Stimulated activated memory B cell treated with anti-CD40 and anti-IgM and Interleukin-4, amounts not matched to agents 10 μg/mL and 1 μg/mL and 100 μg/mL, for 72 hours (primary cell): ENCODE data around the gene ATP8B1.
"Not testable (repeated sequence)": the region's sequence is repeated elsewhere in the genome, so short reads cannot be mapped to it uniquely, and the experiment has no call there.

Experiments used
- ATAC-seq: fragments of 150-1000 bp; cut with Tn5 transposase; 2 replicates; pipeline ENCODE4 v1.10.0; 2021
- H3K27ac Mint-ChIP-seq: one replicate; pipeline ENCODE4 v1.8.0; 2022; ENCODE audit warnings: mild to moderate bottlenecking, mixed read lengths
- H3K27me3 Mint-ChIP-seq: one replicate; pipeline ENCODE4 v1.8.0; 2022; ENCODE audit warnings: mixed read lengths
- H3K36me3 Mint-ChIP-seq: one replicate; pipeline ENCODE4 v1.8.0; 2022; ENCODE audit warnings: mixed read lengths
- H3K4me1 Mint-ChIP-seq: one replicate; pipeline ENCODE4 v1.8.0; 2022; ENCODE audit warnings: mixed read lengths
- H3K4me3 Mint-ChIP-seq: one replicate; pipeline ENCODE4 v1.8.0; 2022; ENCODE audit warnings: mild to moderate bottlenecking, moderate library complexity, mixed read lengths
- H3K9me3 Mint-ChIP-seq: one replicate; pipeline ENCODE4 v1.8.0; 2022; ENCODE audit warnings: mixed read lengths

ATP8B1 gene

DNA sequence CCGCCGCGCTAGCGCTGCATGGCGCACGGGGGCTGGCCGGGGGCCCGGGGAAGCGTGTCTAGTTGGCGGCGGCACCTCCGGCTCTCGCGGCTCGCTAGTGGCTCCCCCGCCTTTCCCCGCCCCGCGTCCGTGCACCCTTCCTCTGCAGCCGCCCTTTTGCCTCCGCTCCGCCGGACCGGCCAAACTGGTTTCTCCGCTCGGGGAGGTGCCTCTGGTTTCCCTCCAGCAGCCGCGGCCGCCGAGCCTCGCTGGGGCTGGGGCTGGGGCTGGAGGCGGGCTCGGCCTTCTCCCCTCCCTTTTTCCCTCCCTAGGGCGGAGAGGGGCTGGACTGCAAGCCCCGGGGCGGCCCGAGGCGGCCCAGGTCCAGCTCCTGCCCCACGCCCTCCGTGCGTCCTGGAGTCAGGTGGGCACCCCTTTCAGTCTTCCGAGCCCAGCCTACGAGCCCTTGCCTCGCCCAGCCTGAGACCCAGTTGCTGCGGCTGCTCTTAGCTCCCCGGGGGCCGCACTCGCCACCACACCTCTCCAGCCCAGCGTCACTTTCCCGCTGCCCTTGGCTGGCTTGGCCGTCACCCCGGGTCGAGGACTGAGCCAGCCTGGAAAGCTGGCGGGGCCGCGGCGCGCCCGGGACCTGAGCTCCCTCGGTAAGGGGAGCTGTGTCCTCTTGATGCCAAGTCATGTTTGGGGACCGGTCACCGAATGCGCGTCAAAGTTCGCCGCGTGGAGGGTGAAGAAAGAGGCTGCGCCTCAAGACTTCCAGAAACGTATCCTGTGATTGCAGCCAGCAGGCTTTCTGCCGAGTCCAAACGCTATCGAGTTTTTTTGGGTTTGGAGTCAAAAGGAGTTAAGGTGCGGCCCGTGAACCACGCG is at the start of gene ATP8B1:
ATP8B1 (minus strand) TSS at position 213 of the 867 bp plus-strand sequence. CDS start 71,508 bp downstream, outside the sequence.
- Mint-ChIP-seq H3K4me3 (peak within 1 kb of the TSS; percentile 84), H3K27me3 (peaks cover 42% of the 10 kb centered on the region), H3K9me3 (no peaks in the 10 kb centered on the region), H3K27ac (peak within 1 kb of the TSS; percentile 35), H3K4me1 (peaks cover 26% of the 10 kb centered on the region), H3K36me3 (no peaks in the 10 kb centered on the region)
- ATAC-seq, result peak; percentile 66

DNA sequence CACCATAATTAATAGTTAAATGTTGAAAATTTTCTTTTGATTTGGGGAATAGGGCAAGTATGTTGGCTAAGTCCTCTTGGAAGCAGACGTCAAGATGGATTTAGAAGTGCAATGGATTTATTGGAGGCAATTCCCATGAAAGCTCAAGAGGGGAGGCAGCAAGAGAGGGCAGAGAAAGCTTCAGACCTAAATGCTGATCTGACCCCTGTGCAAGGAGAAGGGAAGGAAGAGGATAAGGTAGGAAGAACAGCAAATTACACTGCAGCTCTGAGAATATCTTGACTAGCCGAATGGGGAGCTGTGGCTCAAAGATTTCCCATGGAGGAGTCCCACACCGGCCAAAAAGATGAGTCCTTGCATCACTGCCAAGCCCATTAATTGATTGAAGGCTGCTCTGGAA is 46.9 kb upstream of the ATP8B1 start:
- Mint-ChIP-seq H3K27ac (no peak overlapping the region), H3K4me1 (peaks cover 11% of the 10 kb centered on the region)

GRCh38 chr18:57848374-57848773 is 45.3 kb upstream of the ATP8B1 start:
- not testable (repeated sequence) for H3K9me3 Mint-ChIP-seq, H3K27ac Mint-ChIP-seq, H3K36me3 Mint-ChIP-seq, ATAC-seq, H3K27me3 Mint-ChIP-seq, H3K4me3 Mint-ChIP-seq
- H3K4me1 Mint-ChIP-seq, result peaks cover 18% of the 10 kb centered on the region

More for the DNA sequence above, 46.9 kb upstream of the ATP8B1 start:
- H3K9me3 Mint-ChIP-seq, result no peaks in the 10 kb centered on the region
- no peak overlapping the region for H3K4me3 Mint-ChIP-seq
- no peak for ATAC-seq
- no peaks in the 10 kb centered on the region for H3K27me3 Mint-ChIP-seq
- H3K36me3 Mint-ChIP-seq, result no peaks in the 10 kb centered on the region

DNA sequence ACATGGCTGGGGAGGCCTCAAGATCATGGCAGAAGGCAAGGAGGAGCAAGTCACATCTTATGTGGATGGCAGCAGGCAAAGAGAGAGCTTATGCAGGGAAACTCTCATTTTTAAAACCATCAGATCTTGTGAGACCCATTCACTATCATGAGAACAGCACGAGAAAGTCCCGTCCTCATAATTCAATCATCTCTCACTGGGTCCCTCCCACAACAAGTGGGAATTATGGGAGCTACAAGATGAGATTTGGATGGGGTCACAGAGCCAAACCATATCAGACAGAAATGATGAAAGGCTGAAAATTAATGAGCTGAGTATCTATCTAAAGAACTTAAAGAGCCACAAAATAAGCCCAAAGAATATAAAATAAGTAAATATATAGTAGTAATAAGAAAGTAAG is 44.3 kb upstream of the ATP8B1 start:
- H3K27me3 Mint-ChIP-seq, H3K4me3 Mint-ChIP-seq, H3K9me3 Mint-ChIP-seq, H3K27ac Mint-ChIP-seq, H3K36me3 Mint-ChIP-seq, ATAC-seq: not testable (repeated sequence)
- peaks cover 22% of the 10 kb centered on the region for H3K4me1 Mint-ChIP-seq

DNA sequence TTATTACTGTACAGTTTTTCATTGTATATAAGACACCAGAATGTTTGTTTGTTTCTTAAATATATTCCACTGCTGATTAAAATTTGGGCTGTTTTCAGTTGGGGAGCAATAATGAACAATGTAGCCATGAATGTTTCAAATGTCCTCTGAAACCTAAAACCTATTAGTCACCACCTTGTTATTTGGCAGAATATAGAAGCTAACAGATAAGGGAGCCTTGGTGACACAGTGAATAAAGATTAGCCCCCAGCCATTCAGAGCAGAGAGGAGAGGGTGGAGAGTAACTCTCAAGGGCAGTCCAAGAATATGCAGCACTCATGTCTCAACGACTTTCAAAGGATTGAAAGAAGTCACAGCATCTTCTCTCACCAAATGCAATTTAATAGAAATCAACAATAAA is 43.1 kb upstream of the ATP8B1 start:
- Mint-ChIP-seq H3K9me3 (no peaks in the 10 kb centered on the region), H3K4me1 (peaks cover 31% of the 10 kb centered on the region), H3K27me3 (no peaks in the 10 kb centered on the region), H3K27ac (no peak overlapping the region), H3K4me3 (no peak overlapping the region), H3K36me3 (no peaks in the 10 kb centered on the region)
- ATAC-seq, result no peak

DNA sequence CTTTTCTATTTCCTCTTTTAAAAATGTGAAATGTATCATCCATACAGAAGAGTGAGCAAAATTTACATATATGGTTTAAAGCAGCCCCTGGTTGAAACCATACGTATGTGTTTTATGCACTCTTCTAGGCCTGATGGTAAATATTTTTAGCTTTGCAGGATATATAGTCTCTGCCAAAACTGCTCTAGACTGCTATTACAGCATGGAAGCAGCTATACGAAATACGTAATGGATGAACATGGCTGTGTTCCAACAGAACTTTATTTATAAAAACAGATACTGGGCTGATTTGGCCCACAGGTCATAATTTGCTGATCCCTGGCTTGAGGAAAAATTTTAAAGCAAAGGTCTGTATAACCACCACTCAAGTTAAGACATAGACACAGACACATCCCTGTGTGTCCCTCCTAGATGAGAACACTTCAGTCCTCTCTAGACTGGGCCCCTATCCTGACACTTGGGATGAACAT is 42.5 kb upstream of the ATP8B1 start:
- Mint-ChIP-seq H3K4me1 (peaks cover 35% of the 10 kb centered on the region), H3K36me3 (no peaks in the 10 kb centered on the region), H3K4me3 (no peak overlapping the region), H3K9me3 (no peaks in the 10 kb centered on the region), H3K27ac (no peak overlapping the region), H3K27me3 (no peaks in the 10 kb centered on the region)
- peak; percentile 55 for ATAC-seq

DNA sequence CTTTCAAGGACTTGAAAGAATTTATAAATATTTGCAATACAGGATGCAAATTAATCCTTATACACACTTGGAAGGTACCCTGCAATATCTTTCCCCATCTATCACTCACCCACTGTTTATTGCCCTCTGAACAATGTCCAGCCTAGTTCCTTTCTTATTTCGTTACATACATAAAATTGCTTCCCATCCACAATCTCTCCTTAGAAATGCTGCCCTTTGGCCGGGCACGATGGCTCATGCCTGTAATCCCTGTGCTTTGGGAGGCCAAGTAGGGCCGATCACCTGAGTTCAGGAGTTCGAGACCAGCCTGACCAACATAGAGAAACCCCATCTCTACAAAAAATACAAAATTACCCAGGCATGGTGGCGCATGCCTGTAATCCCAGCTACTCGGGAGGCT is 41.2 kb upstream of the ATP8B1 start:
- peaks cover 46% of the 10 kb centered on the region for H3K4me1 Mint-ChIP-seq
- H3K4me3 Mint-ChIP-seq, result no peak overlapping the region

DNA sequence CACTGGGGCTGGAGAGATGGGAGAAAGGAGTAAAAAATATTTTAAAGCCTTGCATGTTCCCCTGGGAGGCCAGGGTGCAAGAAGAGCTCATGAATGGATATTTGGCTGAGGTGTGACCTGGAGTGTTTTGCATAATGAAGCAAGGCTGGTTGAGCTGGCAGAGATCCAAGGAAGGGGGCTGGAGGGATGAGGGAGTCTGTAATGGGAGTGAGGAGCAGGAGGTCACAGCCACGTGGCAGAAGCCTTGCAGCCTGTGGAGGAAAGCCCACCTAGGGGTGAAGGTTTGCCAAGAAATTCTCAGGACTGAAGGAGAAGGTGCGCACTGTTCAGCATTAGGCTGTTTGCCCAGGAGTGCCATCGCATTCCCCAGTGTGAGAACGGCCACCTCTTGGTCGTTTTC is 40.3 kb upstream of the ATP8B1 start:
- Mint-ChIP-seq H3K27ac (no peak overlapping the region), H3K4me1 (peaks cover 55% of the 10 kb centered on the region), H3K27me3 (no peaks in the 10 kb centered on the region), H3K9me3 (peaks cover 3% of the 10 kb centered on the region), H3K36me3 (no peaks in the 10 kb centered on the region), H3K4me3 (no peak overlapping the region)
- no peak for ATAC-seq

More for the DNA sequence above, 41.2 kb upstream of the ATP8B1 start:
- ATAC-seq, result no peak
- no peaks in the 10 kb centered on the region for H3K27me3 Mint-ChIP-seq
- H3K36me3 Mint-ChIP-seq, result no peaks in the 10 kb centered on the region
- no peak overlapping the region for H3K27ac Mint-ChIP-seq
- no peaks in the 10 kb centered on the region for H3K9me3 Mint-ChIP-seq

DNA sequence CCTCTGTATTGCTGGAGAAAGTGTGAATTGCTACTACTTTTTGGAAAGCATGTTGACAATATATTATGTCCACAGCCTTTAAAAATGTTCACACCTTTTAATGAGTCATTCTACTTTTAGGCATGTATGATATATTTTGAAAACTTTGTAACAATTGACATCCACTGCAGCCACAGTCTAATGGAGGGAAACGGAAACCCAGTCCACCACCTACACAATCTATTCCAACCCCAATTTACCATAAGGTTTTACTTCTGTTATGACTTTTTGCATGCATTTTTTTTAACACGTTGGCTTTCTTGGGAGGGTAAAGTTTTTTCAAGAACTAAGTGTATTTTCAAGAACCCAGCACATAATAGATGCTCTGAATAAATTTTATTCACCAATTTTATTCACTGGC is 38.5 kb upstream of the ATP8B1 start:
- H3K27me3 Mint-ChIP-seq, result no peaks in the 10 kb centered on the region
- no peak overlapping the region for H3K4me3 Mint-ChIP-seq
- H3K36me3 Mint-ChIP-seq, result peaks cover 7% of the 10 kb centered on the region
- peak; percentile 61 for ATAC-seq
- peaks cover 69% of the 10 kb centered on the region for H3K4me1 Mint-ChIP-seq
- peak overlapping the region; percentile 46 for H3K27ac Mint-ChIP-seq
- H3K9me3 Mint-ChIP-seq, result peaks cover 7% of the 10 kb centered on the region

- Mint-ChIP-seq H3K9me3 (peaks cover 12% of the 10 kb centered on the region), H3K36me3 (peaks cover 10% of the 10 kb centered on the region), H3K4me3 (no peak overlapping the region), H3K4me1 (peaks cover 68% of the 10 kb centered on the region), H3K27ac (no peak overlapping the region), H3K27me3 (no peaks in the 10 kb centered on the region)
- ATAC-seq, result no peak
Measured at GRCh38 chr18:57839942-57840381, 36.8 kb upstream of the ATP8B1 start.

DNA sequence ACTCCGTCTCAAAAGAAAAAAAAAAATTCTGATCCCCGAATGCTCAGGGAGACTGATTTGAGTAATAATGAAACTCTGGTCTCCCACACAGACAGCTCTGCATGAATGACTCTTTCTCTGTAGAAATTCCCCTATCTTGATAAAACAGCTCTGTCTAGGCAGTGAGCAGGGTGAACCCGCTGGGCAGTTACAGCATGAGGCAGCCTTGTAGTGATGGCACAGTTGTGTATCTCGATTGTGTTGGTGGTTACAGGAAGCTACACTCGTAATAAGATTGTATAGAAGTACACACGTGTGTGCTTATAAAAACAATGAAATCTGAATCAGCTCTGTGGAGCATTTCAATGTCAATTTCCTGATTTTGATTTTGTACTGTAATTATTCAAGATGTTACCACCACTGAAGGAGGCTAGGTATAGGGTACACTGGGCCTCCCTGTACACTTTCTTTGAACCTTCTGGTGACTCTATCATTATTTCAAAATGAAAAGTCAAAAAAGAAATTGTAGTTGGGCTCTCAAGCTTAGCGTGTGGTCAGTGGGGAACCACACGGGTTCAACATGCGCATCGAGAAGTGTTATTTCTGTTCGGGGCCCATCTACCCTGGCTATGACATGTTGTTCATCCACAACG is 34.9 kb upstream of the ATP8B1 start:
- ATAC-seq, result peak; percentile 98
- no peaks in the 10 kb centered on the region for H3K27me3 Mint-ChIP-seq
- H3K36me3 Mint-ChIP-seq, result peaks cover 10% of the 10 kb centered on the region
- peaks cover 70% of the 10 kb centered on the region for H3K4me1 Mint-ChIP-seq
- peaks cover 12% of the 10 kb centered on the region for H3K9me3 Mint-ChIP-seq
- peak overlapping the region; percentile 90 for H3K27ac Mint-ChIP-seq
- peak overlapping the region; percentile 73 for H3K4me3 Mint-ChIP-seq

DNA sequence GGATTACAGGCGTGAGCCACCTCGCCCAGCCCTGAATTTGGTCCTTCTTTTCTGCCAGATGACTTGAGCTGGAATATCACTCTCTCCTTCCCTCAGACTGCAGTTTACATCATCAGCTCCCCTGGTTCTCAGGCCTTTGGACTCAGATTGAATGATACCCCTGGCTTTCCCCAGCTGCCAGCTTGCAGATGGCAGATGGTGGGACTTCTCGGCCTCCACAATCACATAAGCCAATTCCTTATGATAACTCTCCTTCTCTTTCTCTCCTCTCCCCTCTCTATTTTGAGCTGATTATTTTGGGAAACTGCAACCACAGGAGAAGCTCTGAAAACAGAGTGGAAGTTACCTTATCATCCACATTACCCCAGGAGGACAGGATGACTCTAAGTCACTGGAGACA is 33.4 kb upstream of the ATP8B1 start:
- no peak overlapping the region for H3K4me3 Mint-ChIP-seq
- ATAC-seq, result no peak
- peaks cover 10% of the 10 kb centered on the region for H3K36me3 Mint-ChIP-seq
- H3K27ac Mint-ChIP-seq, result peak overlapping the region; percentile 90
- peaks cover 18% of the 10 kb centered on the region for H3K9me3 Mint-ChIP-seq
- H3K4me1 Mint-ChIP-seq, result peaks cover 73% of the 10 kb centered on the region
- H3K27me3 Mint-ChIP-seq, result no peaks in the 10 kb centered on the region

GRCh38 chr18:57835904-57836303 is 32.8 kb upstream of the ATP8B1 start:
- Mint-ChIP-seq H3K36me3 (peaks cover 10% of the 10 kb centered on the region), H3K27me3 (no peaks in the 10 kb centered on the region), H3K9me3 (peaks cover 20% of the 10 kb centered on the region), H3K4me3 (no peak overlapping the region), H3K27ac (peak overlapping the region; percentile 90), H3K4me1 (peaks cover 71% of the 10 kb centered on the region)
- ATAC-seq, result no peak

DNA sequence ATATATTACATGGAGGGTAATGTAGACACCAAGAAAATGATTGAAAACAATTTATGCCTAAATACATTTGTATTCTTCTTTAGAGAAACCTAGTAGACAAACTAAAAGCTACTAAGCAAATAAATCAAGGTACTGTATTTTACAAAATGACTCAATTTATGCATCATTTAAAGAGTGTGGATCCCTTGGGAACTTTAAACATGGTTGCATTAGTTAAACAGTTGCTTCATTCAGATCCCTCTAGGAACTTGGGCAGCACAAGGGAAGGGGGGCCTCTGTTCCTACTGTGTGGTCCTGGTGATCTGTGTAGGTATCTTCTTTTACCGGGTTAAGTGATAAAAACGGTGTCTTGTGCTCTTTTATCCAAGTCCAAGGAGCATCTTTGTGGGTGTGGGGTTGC is 31.5 kb upstream of the ATP8B1 start:
- Mint-ChIP-seq H3K27me3 (no peaks in the 10 kb centered on the region), H3K27ac (peak overlapping the region; percentile 95), H3K4me1 (peaks cover 62% of the 10 kb centered on the region), H3K36me3 (peaks cover 10% of the 10 kb centered on the region), H3K9me3 (peaks cover 20% of the 10 kb centered on the region), H3K4me3 (no peak overlapping the region)
- no peak for ATAC-seq

DNA sequence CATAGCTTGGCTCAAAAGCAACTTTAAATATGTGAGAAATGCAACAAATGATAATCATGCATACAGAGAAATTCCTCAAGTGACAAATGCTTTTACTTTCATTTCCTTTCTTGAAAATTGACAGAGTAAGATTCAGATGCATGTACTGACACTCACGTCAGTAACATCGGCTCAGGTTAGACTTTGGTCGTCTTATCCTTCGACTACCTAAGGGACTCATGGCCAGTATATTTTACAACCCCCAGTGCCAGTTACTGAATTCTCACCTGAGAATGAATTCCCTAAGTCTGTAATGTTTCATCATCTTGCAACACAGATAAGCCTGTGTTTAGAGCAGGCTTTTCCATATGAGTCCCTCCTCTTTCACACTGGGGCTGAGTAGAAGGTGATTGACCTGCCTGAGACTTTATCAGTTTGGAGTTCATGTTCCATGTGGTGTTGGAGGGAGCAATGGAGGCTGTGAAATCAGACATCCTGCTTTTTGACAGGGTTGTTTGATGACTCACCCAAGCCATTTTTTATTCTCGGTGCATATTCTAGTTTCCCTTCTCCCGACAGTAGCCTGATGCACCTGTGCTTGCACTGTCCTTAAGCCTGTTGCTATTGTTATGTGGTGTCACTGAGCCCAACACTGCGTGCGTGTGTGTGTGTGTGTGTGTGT is 30.5 kb upstream of the ATP8B1 start:
- peak; percentile 62 for ATAC-seq
- Mint-ChIP-seq H3K27ac (peak overlapping the region; percentile 95), H3K27me3 (no peaks in the 10 kb centered on the region), H3K4me3 (peak overlapping the region; percentile 73), H3K4me1 (peaks cover 52% of the 10 kb centered on the region), H3K9me3 (peaks cover 19% of the 10 kb centered on the region), H3K36me3 (peaks cover 10% of the 10 kb centered on the region)
